NCI-H510A treated with DMSO at 0.1 percent for 48 hours (cell line): ENCODE results near the gene GCDH.

Experiments used
- DNase-seq: peaks from one replicate; lab custom pipeline; 2025; lab: John Stamatoyannopoulos, UW

The GCDH gene

DNA sequence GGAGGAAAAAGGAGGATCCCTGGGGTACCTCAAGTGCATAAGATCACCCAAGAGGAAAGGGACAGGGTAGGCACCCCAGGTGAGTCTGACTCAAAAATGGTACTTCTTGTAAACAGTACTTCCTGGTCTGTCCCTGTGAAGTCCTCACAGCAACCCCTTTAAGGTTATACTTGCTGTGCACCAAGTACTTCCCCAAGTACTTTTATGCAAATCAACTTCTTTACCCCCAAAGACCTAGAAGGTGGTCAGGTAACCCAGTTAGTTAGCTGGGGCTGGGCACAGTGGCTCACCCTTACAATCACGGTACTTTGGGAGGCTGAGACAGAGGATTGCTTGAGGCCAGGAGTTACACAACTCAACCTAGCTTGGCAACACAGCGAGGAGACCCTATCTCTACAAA lies 49.9 kb downstream of the GCDH start:
- DNase-seq = no peak

- DNase-seq = no peak
Measured at GRCh38 chr19:12943437-12944044, 52.6 kb downstream of the GCDH start.

GRCh38 chr19:12944104-12944674 lies 53.2 kb downstream of the GCDH start:
- no peak for DNase-seq

DNA sequence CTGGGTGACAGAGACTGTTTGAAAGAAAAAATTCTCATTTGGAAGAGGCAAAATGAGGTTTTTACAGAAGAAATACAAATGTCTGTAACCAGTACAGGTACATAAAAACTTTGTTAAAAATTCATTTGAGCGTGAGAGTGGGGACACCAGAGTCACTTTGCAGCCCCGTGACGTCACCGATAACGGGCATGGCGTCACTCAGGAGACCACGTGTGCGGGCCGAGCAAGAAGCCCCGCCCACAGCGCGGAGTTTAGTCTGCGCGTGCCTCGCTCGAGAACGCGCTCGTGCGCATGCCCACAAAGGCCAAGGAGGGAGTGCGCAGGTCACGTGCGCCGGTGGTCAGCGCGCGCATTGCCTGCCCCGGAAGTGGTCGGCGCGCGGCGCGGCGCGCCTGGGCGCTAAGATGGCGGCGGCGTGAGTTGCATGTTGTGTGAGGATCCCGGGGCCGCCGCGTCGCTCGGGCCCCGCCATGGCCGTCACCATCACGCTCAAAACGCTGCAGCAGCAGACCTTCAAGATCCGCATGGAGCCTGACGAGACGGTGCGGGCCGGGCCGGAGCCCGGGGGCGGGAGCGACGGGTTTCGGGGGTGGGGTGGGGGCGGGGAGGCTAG lies 54.6 kb downstream of the GCDH start, which contains the start of gene RAD23A:
Gene RAD23A, plus strand, starts transcription at position 384 of the 613 bp plus-strand sequence. Its CDS starts 87 bp downstream, at position 471.
- DNase-seq = peak; percentile 96

DNA sequence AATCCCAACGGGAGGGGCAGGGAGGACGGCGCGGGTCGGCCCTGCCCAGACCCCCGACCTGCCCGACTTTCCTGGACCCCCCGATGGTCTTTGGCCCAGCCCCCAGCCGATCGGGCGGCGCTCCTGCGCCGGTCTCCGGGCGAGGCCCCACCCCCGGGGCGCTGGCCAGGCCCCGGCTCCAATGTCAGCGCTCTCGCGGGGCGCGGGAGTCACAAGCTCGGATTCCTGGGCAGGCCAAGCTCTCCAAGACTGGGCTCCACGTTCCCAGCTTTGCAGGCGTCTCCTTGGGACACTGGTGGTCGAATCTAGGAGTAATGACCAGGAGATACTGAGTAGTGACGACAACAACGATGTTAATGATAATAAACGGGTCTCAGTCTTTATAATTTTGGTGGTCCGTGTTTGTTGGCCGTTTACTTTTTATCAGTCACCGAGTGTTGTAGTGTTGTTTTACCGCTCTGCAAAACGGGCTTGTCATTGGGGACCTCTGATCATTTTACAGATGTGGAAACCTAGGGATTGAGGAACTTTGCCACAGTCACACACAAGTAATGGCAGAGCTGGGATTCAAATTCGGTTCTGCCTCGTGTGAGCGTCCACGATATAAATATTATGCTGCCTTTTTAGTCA lies 55.2 kb downstream of the GCDH start:
- DNase-seq = peak; percentile 41

DNA sequence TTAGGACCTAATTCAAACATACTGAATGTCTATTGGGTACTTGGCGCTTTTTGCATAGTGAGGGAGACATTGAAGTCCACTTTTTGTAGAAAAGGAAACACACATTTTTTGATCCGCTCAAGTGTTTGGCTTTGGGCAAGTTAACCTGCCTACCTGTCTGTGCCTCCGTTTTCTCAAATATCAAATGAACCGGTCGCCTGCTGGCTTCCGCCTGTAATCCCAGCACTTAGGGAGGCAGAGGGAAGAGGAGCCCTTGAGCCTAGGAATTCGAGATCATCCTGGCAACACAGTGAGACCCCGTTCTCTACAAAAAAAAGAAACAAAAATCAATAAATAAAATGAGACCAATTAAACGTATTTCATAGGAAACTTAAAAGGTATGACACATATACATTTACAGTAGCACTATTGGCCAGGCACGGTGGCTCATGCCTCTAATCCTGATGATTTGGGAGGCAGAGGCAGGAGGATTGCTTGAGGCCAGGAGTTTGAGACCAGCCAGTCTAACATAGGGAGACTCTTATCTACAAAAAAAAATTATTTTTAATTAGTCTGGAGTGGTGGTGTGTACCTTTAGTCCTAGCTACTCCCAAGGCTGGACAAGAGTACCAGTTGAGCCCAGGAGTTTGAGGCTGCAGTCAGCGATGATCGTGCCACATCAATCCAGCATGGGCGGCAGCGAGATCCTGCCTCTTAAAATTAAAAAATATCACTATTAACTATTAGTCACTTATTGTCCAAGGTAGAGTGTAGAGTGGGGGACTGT lies 56.0 kb downstream of the GCDH start:
- no peak for DNase-seq

DNA sequence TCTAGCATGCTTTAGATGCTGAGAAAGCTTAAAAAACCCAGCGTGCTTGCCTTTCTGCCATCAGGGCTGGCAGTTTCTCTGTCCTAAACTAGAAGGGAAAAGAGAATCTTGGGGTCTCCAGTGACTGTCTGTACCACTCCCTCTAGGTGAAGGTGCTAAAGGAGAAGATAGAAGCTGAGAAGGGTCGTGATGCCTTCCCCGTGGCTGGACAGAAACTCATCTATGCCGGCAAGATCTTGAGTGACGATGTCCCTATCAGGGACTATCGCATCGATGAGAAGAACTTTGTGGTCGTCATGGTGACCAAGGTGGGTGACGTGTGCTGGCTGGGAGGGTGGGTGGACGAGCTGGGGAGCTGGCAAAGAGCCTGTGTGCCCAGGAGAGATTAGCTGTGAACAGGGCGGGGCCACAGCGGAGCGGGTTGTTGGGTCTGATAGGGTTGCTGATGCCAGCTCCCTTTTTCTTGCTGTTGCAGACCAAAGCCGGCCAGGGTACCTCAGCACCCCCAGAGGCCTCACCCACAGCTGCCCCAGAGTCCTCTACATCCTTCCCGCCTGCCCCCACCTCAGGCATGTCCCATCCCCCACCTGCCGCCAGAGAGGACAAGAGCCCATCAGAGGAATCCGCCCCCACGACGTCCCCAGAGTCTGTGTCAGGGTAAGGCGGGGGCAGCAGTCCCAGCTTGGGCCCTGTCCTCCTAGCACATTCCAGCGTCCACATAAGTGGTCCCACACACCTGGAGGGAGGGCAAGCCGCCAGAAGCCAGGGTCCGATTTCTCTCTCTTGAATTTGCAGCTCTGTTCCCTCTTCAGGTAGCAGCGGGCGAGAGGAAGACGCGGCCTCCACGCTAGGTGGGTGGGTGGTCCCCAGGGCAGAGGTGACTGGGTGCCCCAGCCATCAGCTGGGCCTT lies 57.0 kb downstream of the GCDH start:
- no peak for DNase-seq

GRCh38 chr19:12948612-12949362 lies 57.8 kb downstream of the GCDH start:
- no peak for DNase-seq
